Epithelial cell of proximal tubule (primary cell): ENCODE results near the gene ACSL3. TPM values are rescaled to one million over a fixed set of nuclear protein-coding genes. Genes with fewer than 3 reads are reported as not detected.
"Not testable (repeated sequence)": the region's sequence is repeated elsewhere in the genome, so short reads cannot be mapped to it uniquely, and the experiment has no call there.

Experiments used
- DNase-seq: peaks from one replicate; pipeline ENCODE4 v3.0.0-alpha.2; 2011; ENCODE audit warnings: low read depth
- H3K4me3 ChIP-seq: 2 replicates; pipeline ENCODE4 v1.5.1; 2011; ENCODE audit warnings: low read depth, mild to moderate bottlenecking, low read length
- CTCF ChIP-seq: conservative IDR thresholded peaks from 2 replicates; pipeline ENCODE4 v1.5.1; 2012; ENCODE audit warnings: low read depth, mild to moderate bottlenecking, low read length
- total RNA-seq: library from RNA; depleted of rRNA; stranded (reverse); fragments of >200 nt; gene quantifications from 2 replicates; pipeline ENCODE4 v1.2.3, GENCODE V29; 2015

ACSL3 gene
- total RNA-seq, 1 donor from 2014 or later: 66.8 TPM

DNA sequence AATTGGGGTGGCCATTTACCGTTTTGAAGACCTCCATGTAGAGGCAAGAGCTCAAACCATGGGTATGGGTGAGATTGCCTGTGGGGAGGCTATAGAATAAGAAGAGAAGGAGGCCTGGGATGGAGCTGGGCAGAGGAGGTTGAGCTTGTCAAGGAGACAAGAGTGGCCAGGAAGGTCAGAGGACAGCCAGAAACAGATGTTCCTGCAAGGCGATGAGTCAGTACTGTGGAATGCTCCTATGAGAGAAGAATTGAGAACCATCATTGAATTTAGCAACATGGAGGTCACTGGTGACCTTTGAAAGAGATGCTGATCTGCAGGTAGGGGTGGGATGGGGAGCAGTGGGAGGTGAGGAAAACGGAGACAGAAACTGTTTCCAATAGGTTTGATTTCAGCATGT, 3.5 kb downstream of the ACSL3 start:
- TF ChIP-seq CTCF: no peak
- no peak for DNase-seq
- H3K4me3 ChIP-seq: no peak overlapping the region

- no peak overlapping the region for H3K4me3 ChIP-seq
- DNase-seq: no peak
- TF ChIP-seq CTCF: no peak
These were observed 4.5 kb downstream of the ACSL3 start for GRCh38 chr2:222865301-222865700.

DNA sequence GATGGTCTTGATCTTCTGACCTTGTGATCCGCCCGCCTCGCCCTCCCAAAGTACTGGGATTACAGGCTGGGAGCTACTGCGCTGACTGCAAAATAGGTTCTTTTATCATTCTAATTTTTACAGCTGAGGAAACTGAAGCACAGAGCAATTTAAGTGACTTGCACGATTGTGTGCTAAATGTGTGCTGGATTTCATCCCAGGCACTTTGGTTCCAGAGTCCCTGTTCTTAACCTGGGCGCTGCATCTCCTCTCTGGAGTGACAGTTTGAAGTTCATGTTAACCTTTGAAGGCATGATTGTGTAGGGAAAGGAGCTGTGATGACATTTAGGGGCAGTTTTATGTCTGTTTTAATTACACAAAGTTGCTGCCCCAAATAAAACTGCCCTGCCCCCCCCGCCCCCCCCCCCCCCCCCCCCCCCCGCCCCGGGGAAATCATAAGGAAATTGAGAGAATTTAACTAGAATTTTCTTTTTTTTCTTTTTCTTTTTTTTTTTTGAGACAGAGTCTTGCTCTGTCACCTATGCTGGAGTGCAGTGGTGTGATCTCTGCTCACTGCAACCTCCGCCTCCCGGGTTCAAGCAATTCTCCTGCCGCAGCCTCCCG, 5.6 kb downstream of the ACSL3 start:
- TF ChIP-seq CTCF: no peak
- no peak for DNase-seq

GRCh38 chr2:222868560-222869251, 7.9 kb downstream of the ACSL3 start:
- not testable (repeated sequence) for DNase-seq

More for the DNA sequence above, 5.6 kb downstream of the ACSL3 start:
- no peak overlapping the region for H3K4me3 ChIP-seq

DNA sequence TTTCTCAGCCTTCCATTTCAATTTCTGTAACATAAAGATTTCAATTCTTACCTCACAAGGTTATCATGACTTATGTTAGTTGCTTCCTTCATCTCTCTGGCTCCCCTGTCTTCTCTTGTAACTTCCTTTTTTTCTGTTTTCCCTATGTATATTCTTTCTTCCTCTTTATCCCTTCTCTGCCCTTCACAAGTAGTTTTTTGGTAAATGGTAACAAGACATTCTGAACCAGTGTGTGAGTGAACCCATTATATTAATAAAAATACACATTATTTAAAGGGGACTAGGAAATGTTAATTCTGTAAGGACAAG, 8.4 kb downstream of the ACSL3 start:
- TF ChIP-seq CTCF: no peak
- H3K4me3 ChIP-seq: no peak overlapping the region
- DNase-seq: no peak

More at GRCh38 chr2:222868560-222869251, 7.9 kb downstream of the ACSL3 start:
- H3K4me3 ChIP-seq: not testable (repeated sequence)

GRCh38 chr2:222871291-222871690, 10.5 kb downstream of the ACSL3 start:
- no peak overlapping the region for H3K4me3 ChIP-seq
- no peak for DNase-seq
- no peak for TF ChIP-seq CTCF

- TF ChIP-seq CTCF: no peak
- no peak for DNase-seq
- no peak overlapping the region for H3K4me3 ChIP-seq
These were observed 11.7 kb downstream of the ACSL3 start for GRCh38 chr2:222872551-222872950.
